Neural cell (in vitro differentiated cells): ENCODE measurements around the gene HECTD1.

ENCODE experiments used
- EP300 ChIP-seq: fragments of 450-650 bp; conservative IDR thresholded peaks from 2 replicates; pipeline ENCODE4 v1.6.1; 2014; ENCODE audit warnings: antibody characterized with exemption, mild to moderate bottlenecking, moderate library complexity; ENCODE audit not compliant: poor library complexity, severe bottlenecking
- EZH2 ChIP-seq: fragments of 200-600, 300-800 bp; shearing (Covaris generic), sonication (generic); IDR thresholded peaks from 2 replicates; pipeline ENCODE4 v1.6.1; 2014; ENCODE audit warnings: antibody characterized with exemption, low read length, borderline replicate concordance, mild to moderate bottlenecking; ENCODE audit not compliant: insufficient read depth, poor library complexity, severe bottlenecking
- POLR2AphosphoS5 ChIP-seq: IDR thresholded peaks from 2 replicates; pipeline ENCODE4 v1.6.1; 2012
- SMC3 ChIP-seq: fragments of 450-650 bp; conservative IDR thresholded peaks from 2 replicates; pipeline ENCODE4 v1.6.1; 2014; ENCODE audit warnings: antibody characterized with exemption, mild to moderate bottlenecking, moderate library complexity; ENCODE audit not compliant: poor library complexity
- TAF1 ChIP-seq: IDR thresholded peaks from 2 replicates; pipeline ENCODE4 v1.6.1; 2012; ENCODE audit warnings: low read depth
- TF ChIP-seq, protein P1 (sequence below): IDR thresholded peaks from 2 replicates; pipeline ENCODE4 v1.6.1; 2012; ENCODE audit warnings: borderline replicate concordance
- TF ChIP-seq, protein P2 (sequence below): fragments of 450-650 bp; IDR thresholded peaks from 2 replicates; pipeline ENCODE4 v1.5.1; 2014; ENCODE audit warnings: antibody characterized with exemption, mild to moderate bottlenecking, moderate library complexity; ENCODE audit not compliant: poor library complexity, severe bottlenecking

DNA sequence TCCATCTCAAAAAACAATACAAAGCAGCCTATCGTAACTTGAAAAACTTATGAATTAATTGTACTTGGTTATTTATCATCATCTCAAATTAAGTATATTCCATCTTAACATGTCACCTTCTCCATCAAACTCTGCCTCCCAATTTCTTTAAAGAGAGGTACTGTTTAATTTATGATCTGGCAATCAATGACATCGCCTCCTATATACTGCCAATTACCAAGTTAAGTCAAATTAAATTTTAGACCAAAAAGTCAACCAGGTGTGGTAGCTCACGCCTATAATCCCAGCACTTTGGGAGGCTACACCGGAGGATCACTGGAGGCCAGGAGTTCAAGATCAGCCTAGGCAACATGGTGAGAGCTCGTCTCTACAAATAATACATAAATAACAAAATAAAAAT is 37.7 kb downstream of the HECTD1 start:
- TF ChIP-seq, protein P1, sequence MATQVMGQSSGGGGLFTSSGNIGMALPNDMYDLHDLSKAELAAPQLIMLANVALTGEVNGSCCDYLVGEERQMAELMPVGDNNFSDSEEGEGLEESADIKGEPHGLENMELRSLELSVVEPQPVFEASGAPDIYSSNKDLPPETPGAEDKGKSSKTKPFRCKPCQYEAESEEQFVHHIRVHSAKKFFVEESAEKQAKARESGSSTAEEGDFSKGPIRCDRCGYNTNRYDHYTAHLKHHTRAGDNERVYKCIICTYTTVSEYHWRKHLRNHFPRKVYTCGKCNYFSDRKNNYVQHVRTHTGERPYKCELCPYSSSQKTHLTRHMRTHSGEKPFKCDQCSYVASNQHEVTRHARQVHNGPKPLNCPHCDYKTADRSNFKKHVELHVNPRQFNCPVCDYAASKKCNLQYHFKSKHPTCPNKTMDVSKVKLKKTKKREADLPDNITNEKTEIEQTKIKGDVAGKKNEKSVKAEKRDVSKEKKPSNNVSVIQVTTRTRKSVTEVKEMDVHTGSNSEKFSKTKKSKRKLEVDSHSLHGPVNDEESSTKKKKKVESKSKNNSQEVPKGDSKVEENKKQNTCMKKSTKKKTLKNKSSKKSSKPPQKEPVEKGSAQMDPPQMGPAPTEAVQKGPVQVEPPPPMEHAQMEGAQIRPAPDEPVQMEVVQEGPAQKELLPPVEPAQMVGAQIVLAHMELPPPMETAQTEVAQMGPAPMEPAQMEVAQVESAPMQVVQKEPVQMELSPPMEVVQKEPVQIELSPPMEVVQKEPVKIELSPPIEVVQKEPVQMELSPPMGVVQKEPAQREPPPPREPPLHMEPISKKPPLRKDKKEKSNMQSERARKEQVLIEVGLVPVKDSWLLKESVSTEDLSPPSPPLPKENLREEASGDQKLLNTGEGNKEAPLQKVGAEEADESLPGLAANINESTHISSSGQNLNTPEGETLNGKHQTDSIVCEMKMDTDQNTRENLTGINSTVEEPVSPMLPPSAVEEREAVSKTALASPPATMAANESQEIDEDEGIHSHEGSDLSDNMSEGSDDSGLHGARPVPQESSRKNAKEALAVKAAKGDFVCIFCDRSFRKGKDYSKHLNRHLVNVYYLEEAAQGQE: no peak
- TF ChIP-seq, protein P2, sequence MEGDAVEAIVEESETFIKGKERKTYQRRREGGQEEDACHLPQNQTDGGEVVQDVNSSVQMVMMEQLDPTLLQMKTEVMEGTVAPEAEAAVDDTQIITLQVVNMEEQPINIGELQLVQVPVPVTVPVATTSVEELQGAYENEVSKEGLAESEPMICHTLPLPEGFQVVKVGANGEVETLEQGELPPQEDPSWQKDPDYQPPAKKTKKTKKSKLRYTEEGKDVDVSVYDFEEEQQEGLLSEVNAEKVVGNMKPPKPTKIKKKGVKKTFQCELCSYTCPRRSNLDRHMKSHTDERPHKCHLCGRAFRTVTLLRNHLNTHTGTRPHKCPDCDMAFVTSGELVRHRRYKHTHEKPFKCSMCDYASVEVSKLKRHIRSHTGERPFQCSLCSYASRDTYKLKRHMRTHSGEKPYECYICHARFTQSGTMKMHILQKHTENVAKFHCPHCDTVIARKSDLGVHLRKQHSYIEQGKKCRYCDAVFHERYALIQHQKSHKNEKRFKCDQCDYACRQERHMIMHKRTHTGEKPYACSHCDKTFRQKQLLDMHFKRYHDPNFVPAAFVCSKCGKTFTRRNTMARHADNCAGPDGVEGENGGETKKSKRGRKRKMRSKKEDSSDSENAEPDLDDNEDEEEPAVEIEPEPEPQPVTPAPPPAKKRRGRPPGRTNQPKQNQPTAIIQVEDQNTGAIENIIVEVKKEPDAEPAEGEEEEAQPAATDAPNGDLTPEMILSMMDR: no peak
- TF ChIP-seq EP300 (no peak), EZH2 (no peak), TAF1 (no peak), POLR2AphosphoS5 (no peak), SMC3 (no peak)
